ENCODE results near the gene CXXC1. TPM values are rescaled to one million over a fixed set of nuclear protein-coding genes. Genes with fewer than 3 reads are reported as not detected.

The CXXC1 gene
- total and polyA plus RNA-seq, 2 of the 8 experiments (the other 6 are each of a cell fraction or from before 2014, with no cell fraction given): 73.3 to 136 TPM

DNA sequence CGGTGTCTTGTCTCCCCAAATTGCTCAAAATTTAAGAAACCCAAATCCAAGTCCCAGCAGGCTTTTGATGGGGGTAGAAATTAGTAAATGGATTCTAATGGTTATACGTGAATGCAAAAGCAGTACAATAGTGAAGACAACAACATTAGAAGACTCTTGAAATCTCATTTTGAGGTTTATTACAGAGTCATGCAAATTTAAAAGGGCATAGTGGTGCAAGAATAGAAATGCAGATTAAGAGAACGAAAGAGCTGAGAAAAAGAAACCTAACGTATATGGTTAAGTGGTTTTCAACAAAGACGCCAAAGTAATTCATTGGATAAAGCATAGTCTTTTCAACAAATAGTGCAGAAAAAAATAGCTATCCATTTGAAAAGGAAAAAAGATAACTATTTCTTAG lies 33.2 kb upstream of the CXXC1 start:
- Histone ChIP-seq H2AFZ (ENCODE audit: low read length) (peak overlapping the region; percentile 71; the same call in 1 of the 2 replicates), H3K56ac (replicated peaks; ENCODE audit: insufficient read length, low read depth, low read length) (no peak overlapping the region), H3K79me1 (ENCODE audit: low read depth, low read length) (no peaks in the 10 kb centered on the region), H3K9ac (replicated peaks in 1 of 4; ENCODE audit: extremely low read depth in 1 of 4, low read depth in 3 of 4, low read length in 3 of 4) (no peak overlapping the region), H2BK20ac (ENCODE audit: low read length) (no peak overlapping the region), H3K23me2 (ENCODE audit: low read depth, low read length) (no peaks in the 10 kb centered on the region), H2BK12ac (ENCODE audit: low read depth, low read length) (no peak overlapping the region), H3K18ac (ENCODE audit: extremely low read depth, low read length) (no peak overlapping the region), H2BK15ac (ENCODE audit: low read length) (no peak overlapping the region), H3K27ac (ENCODE audit: low read depth, low read length) (no peak overlapping the region), H2AK5ac (ENCODE audit: low read depth, low read length) (no peak overlapping the region), H4K8ac (ENCODE audit: extremely low read depth, insufficient read depth, low read length) (no peak overlapping the region), H4K20me1 (replicated peaks in 1 of 2; ENCODE audit: control insufficient read depth in 1 of 2, insufficient read depth in 2 of 2, low read length in 2 of 2) (no peaks in the 10 kb centered on the region), H3K4me3 (ENCODE audit: extremely low read depth in 1 of 4, insufficient read depth in 2 of 4, low read depth in 3 of 4, low read length in 4 of 4) (no peak overlapping the region), H3K4ac (replicated peaks; ENCODE audit: insufficient read length, low read depth, low read length) (no peak overlapping the region), H3K79me2 (ENCODE audit: control insufficient read depth in 1 of 2, insufficient read depth in 2 of 2, low read length in 2 of 2) (no peaks in the 10 kb centered on the region), H3K23ac (ENCODE audit: insufficient read length) (no peak overlapping the region), H3K4me2 (ENCODE audit: insufficient read depth in 1 of 2, low read depth in 2 of 2, low read length in 2 of 2) (no peak overlapping the region), H3K4me1 (replicated peaks in 1 of 4; ENCODE audit: control insufficient read depth in 3 of 4, insufficient read depth in 4 of 4, low read length in 3 of 4) (no peaks in the 10 kb centered on the region), H4K5ac (ENCODE audit: insufficient read length, low read depth, low read length) (no peak overlapping the region), H3K9me3 (ENCODE audit: insufficient read depth in 2 of 2, low read depth in 1 of 2, low read length in 1 of 2) (no peaks in the 10 kb centered on the region), H3K14ac (ENCODE audit: insufficient read length) (no peak overlapping the region), H4K91ac (replicated peaks; ENCODE audit: insufficient read length, low read length) (no peak overlapping the region), H3K27me3 (replicated peaks in 1 of 4; ENCODE audit: control insufficient read depth in 3 of 4, extremely low read depth in 1 of 4, insufficient read depth in 3 of 4, low read length in 3 of 4) (no peaks in the 10 kb centered on the region; a peak in 1 of 7 replicates), H2BK5ac (ENCODE audit: low read depth, low read length) (no peak overlapping the region), H3K36me3 (ENCODE audit: control insufficient read depth in 2 of 4, insufficient read depth in 4 of 4, low read length in 3 of 4) (no peaks in the 10 kb centered on the region), H2BK120ac (replicated peaks; ENCODE audit: low read depth, low read length) (no peak overlapping the region)
- no peak for DNase-seq (ENCODE audit: low read depth in 1 of 2, low spot score in 2 of 2)
- no peak for FAIRE-seq
- ChIA-PET POLR2A (ENCODE audit: partially characterized antibody) (no interaction called here), CTCF (ENCODE audit: partially characterized antibody) (no interaction called here)
- 57% methylated on average over 5 of the region's 5 CpGs; no CpG with 5 or more reads in 1 of the 2 experiments for WGBS, 2 experiments (ENCODE audit: extremely low coverage in 1 of 2, insufficient coverage in 1 of 2, insufficient read length in 1 of 2, insufficient replicate concordance in 2 of 2, low coverage in 1 of 2, low lambda C conversion rate in 2 of 2, missing lambda C conversion rate in 1 of 2)
- no peak for TF ChIP-seq KDM5A (IDR thresholded peaks at IDR 0.05; ENCODE audit: low read length)
- TF ChIP-seq KDM1A (IDR thresholded peaks at IDR 0.05; ENCODE audit: borderline replicate concordance, low read length): no peak
- no peak for TF ChIP-seq CHD2 (IDR thresholded peaks at IDR 0.05; ENCODE audit: low read length)
- no peak for TF ChIP-seq EGR1 (IDR thresholded peaks at IDR 0.05; ENCODE audit: borderline replicate concordance, low read depth, low read length)

Measured in H1 (cell line).